GM21576 (cell line): ENCODE data around the gene SCNN1B.
"Not testable (repeated sequence)": the region's sequence is repeated elsewhere in the genome, so short reads cannot be mapped to it uniquely, and the experiment has no call there.

Experiments used
- ATAC-seq: cut with Tn5 transposase; IDR thresholded peaks from one replicate; pipeline ENCODE4 v1.9.1; 2021; ENCODE audit warnings: mild to moderate bottlenecking, moderate library complexity; ENCODE audit not compliant: unreplicated experiment

Gene SCNN1B

DNA sequence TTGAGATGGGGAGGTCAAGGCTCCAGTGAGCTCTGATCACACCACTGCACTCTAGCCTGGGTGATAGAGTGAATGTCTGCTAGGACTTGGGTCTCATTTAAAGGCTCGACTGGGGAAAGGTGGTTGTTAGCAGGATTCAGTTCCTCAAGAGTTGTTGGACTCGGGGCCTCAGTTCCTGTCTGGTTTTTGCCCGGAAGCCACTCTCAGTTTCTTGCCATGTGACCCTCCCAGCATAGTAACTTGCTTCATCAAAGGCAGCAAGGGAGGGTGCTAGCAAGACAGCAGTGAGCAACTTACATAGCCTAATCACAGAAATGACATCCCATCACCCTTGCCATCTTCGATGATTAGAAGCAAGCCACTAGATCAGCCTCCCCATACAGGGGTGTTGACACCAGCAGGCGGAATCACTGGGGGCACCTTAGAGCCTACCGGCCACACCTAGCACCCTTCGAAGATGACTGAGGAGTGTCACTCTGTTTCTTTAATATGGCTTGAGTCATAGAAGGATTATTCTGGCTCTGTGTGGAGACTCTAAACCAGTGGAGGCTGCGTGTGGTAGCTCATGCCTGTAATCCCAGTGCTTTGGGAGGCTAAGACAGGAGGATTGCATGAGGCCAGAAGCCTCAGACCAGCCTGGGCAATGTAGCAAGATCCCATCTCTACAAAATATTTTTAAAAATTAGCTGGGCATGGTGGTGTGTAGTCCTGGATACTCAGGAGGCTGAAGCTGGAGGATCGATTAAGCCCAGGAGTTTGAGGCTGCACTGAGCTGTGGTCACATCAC is 13.2 kb upstream of the SCNN1B start:
- ATAC-seq = no peak

DNA sequence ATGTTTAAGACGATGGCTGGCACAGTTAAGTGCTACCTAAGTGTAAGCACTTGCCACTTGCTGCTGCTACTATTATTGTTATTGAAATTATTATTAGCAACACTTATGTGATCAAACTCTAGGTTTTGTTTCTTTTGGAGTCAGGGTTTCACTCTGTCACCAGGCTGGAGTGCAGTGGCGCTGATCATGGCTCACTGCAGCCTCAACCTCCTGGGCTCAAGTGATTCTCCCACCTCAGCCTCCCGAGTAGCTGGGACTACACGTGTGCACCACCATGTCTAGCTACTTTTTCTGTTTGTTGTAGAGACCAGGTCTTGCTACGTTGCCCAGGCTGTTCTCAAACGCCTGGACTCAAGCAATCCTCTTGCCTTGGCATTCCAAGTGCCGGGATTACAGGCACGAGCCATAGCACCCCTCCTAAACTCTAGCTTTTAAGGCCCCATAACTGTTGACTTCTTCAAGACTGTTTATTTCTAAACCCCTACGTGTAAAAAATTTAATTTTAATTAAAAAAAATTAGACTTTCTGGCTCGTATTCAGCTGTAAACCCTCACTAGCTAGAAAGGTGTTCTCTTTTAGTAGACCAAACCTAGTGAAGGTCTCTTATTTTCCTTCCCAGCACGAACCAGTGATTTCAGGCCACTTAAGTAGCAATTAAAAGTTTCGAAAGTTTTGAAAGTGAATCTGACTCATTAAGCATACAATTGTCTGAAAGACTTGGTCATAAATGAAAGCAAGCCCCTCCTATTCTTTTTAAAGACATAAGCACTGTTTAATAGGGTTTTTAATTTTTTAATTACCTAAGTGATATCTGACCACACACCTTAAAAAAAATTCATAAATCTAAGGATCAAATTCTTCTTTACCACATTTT is 11.7 kb upstream of the SCNN1B start:
- ATAC-seq = no peak

DNA sequence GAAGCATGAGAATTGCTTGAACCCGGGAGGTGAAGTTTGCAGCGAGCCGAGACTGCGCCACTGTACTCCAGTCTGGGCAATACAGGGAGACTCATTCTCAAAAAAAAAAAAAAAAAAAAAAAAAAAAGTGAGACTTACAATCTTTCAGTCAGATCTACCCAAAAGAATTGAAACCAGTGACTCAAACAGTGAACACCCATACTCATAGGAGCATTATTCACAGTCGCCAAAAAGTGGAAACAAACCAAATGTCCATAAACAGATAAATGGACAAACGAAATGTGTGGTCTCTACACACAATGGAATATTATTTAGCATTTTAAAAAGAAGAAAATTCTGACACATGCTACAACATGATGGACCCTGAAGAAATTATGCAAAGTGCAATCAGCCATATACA is 9.1 kb upstream of the SCNN1B start:
- peak; percentile 62 for ATAC-seq

DNA sequence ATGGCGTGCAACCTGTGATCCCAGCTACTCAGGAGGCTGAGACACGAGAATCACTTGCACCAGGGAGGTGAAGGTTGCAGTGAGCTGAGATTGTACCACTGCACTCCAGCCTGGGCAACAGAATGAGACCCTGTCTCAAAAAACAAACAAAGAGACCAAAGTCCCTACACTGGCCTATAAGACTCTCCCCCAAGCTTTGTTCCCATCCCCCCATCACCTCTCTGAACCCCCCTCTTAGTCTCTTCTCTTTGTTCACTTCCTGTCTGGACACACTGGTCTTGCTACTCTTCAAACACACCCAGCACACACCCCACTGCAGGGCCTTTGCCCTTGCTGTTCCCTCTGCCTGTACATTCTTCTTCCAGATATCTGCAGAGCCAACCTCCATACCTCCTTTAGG is 7.8 kb upstream of the SCNN1B start:
- no peak for ATAC-seq

DNA sequence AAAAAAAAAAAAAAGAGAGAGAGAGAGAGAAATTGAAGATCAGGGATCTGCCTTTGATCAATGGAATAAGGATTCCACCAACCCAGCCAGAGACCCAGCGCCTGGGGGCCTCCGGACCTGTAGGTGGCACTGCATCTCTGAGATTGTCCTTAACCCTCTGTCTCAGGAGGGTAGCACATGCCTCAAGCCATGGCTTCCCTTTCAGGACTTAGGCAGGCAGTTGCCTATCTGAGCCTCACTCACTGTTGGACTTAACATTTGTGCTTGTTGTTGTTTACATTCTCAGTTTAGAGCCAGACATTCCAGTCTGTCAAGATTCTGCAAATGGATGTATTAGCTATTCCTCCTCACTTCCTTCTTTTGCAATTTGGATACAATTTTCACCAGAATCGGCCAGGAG is 5.1 kb upstream of the SCNN1B start:
- ATAC-seq = no peak

DNA sequence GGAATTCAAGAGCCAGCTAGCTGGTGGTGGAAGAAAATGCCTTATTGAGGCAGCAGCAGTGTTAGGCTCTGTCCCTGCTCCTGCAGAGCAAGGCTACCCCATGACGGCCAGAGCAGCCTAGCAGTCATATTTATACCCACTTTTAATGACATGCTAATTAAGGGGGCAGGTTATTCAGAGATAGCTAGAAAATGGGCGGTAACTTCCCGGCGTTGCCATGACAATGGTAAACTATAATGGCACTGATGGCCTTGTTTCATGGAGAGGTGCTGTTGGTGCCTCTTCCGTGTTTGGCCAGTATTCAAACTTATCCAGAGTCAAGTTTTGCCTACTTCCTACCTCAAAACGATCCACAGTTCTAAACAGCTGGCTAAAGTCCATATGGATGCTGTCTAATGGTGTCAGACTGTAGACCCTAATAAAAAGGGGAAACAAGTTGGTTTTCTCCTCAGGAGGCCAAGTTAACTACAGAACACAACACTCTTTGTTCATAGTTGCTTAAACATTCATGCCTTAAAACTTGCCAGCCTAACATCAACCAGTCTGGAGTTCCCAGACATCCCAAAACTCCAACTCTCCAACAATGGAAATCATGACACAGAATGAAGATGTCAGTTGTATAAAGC is 3.7 kb upstream of the SCNN1B start:
- no peak for ATAC-seq

DNA sequence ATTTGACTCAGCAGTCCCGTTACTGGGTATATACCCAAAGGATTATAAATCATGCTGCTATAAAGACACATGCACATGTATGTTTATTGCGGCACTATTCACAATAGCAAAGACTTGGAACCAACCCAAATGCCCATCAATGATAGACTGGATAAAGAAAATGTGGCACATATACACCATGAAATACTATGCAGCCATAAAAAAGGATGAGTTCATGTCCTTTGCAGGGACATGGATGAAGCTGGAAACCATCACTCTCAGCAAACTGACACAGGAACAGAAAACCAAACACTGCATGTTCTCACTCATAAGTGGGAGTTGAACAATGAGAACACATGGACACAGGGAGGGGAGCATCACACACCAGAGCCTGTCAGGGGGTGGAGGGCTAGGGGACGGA is 2.3 kb upstream of the SCNN1B start:
- ATAC-seq = not testable (repeated sequence)

DNA sequence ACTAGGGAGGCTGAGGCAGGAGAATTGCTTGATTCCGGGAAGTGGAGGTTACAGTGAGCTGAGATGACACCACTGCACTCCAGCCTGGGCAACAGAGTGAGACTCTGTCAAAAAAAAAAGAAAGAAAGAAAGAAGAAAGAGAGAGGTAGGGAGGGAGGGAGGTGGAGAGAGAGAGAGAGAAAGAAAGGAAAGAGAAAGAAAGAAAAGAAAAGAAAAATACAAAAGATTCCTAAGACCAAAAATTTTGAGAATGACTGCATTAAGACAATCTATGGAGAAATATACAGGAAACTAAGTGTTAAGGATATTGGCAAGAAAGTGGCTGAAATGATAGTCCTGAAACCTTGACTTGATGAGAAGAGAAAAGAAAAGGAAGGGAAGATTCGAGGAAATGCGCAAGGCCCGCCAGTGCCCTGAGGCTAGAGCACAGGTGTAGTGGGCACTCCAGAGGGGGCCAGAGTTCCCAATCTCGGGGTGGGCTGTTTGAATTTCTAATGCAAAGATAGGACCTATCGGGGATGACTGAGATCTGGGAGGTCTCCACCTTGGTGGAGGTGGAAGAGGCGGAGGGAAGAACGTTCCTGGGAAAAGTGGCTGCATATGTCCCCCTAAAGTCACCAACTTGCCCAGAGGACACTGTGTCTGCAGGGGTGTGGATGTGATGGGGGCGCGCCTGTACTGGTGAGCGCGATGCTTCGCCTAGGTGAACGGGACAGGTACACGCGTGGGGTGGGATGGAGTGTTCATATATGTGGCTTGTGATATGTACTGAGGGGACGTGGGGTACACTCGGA is 654 bp upstream of the SCNN1B start:
- ATAC-seq = no peak

DNA sequence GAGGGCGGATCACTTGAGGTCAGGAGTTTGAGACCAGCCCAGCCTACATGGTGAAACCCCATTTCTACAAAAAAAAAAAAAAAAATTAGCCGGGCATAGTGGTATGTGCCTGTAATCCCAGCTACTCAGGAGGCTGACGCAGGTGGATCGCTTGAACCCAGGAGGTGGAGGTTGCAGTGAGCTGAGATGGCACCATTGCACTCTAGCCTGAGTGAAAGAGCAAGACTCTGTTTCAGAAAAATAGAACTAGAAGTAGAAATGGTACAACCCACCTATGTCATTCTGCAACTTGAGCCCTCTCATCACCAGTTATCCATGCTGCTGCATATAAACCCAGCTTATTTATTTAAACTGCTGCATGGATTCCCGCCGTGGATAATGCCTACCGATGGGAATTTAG is 1.6 kb downstream of the SCNN1B start:
- ATAC-seq = no peak

DNA sequence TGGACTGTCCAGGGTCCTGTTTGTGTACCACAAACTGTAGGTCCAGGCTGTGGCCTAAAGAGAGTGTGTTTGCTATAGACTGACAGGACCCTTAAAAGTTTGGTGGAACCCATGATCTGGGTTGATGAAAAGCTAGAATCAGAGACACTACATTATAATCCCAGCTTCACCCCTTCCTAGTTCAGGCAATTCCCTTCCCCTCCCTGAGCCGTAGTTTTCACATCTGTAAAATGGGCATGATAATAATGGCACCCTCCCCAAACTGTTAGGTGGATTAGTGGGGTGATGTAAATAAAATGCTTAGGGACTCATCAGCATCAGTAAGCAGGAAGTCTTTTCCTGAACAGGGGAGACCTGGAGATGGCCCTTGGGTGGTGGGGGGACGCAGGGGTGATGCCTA is 2.5 kb downstream of the SCNN1B start:
- ATAC-seq = no peak

DNA sequence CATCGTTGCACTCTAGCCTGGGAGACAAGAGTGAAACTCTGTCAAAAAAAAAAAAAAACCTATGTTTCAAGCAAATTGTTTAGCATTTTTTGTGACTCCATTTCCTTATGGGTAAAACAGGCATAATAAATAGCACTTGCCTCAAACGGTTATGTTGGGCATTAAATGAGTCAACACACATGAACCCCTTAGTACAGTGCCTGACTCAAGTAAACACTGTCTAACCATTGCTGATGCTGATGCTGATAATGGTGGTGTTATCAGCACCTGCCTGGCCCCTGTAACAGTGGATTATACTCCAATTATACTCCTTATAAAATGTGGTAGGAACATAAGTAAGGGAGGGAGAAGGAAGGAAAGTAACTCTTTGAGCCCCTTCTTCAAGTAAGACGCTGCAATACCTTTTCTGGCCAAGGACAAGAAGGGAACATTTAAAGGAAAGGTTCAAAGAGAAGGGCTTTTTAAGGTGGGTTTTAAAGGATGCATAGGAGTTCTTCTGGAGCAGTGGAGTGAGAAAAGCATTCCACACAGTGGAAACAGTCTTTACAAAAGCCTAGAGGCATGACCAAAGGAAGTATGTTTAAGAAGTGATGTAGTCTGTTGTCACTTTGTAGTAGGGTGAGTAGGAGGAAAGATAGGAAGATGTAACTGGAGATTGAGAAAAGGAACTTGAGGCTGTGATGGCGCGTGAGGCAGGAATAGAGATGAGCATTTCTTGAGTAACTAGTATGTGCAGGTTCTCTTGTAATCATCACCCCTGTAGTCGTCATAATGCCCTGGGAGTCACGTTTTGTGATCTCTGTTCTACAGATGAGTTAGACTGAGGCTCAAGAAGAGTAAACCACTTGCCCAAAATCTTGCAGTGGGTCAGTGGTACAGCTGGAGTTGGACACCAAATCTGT is 4.3 kb downstream of the SCNN1B start:
- ATAC-seq = no peak

DNA sequence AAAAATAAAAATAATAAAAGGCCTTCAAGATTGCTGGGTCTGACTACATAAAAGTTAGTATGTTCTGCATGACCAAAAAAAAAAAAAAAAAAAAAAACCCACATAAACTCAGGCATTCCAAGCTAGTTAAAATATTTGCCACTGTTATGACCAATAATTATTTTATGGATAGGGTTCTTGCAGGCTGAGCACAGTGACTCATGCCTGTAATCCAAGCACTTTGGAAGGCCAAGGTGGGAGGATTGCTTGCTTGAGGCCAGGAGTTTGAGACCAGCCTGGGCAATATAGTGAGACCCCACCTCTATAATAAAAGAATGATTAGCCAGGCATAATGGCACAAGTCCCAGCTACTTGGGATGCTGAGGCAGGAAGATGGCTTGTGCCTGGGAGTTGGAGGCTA is 8.1 kb downstream of the SCNN1B start:
- no peak for ATAC-seq

DNA sequence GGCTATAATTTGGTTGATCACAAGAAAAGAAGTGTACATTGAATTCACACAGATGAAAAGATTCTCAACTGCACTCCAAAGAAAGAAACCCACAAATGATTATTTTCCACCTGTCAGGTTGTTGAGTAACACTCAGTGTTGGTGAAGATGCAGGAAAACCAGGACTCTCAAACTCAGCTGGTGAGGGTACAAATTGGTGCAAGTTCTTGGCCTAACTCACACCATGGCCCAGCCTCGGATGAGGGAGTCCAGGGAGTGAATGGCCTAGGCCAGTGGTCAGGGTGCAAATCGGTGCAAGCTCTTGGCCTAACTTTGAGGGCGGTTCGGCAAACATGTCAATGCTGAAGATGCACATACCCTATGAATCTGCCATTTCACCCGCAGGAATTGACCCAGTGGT is 8.6 kb downstream of the SCNN1B start:
- no peak for ATAC-seq

DNA sequence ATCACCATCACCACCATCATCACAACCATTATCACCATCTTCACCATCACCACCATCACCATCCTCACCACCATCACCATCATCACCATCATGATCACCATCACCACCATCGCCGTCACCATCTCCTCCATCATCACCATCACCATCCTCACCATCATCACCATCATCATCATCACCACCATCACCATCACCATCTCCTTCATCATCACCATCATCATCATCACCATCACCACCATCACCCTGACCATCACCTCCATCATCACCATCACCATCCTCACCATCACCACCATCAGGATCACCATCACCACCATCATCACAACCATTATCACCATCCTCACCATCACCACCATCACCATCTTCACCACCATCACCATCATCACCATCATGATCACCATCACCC is 14.1 kb downstream of the SCNN1B start:
- no peak for ATAC-seq

DNA sequence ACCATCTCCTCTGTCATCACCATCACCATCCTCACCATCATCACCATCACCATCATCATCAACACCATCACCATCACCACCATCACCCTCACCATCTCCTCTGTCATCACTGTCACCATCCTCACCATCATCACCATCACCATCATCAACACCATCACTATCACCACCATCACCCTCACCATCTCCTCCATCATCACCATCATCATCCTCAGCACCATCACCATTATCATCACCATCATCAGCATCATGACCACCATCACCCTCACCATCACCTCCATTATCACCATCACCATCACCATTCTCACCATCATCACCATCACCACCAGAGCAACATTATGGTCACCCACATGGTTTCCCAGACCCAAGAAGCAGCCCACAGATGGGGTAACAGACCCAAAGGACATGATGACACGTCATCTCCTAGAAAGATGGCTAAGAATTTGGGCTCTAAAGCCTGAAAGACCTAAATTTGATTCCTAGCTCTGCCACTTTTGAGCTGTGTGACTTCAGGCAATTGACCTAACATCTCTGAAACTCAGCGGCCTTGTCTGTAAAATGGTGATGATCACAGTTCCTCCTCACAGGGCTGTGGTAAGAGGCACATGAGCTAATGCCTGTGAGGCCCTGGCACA is 14.6 kb downstream of the SCNN1B start:
- ATAC-seq = no peak

DNA sequence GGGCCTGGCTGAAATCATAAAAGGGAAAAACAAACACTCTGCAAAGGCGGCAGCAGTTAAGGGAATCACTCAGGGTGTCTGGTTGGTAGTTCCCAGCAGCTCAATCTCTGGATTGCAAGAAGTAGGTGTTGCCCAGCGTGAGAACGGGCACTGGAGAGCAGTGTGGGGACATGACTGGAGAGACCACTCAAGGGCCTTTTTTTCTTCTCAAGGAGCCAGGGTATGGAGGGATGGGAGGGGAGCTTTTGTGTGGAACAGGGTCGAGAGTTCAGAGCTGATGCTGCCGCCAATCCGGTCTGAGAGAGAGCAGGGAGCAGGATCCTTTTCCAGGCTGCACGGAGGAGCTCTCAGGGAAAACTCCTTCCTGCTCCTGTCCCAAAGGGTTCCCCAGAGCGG is 15.2 kb downstream of the SCNN1B start:
- no peak for ATAC-seq

DNA sequence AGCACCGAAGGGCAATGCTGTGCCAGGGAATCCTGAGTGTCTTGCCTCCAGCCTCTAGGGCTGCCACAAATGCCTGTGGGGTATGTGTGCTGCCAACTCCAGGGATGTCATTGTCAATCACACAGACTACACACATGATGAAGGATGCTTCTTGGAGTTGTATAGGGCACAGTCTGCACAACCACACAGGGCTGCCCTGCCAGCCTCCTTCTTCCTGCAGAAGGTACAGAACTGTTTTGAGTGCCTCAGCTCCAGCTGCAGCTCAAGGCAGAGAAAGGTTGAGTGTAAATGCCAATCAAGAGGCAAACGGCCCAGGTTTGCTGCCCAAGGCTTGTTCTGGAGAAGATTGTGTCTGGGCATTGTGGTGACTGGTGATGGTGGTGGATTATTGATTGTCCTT is 15.6 kb downstream of the SCNN1B start:
- no peak for ATAC-seq

DNA sequence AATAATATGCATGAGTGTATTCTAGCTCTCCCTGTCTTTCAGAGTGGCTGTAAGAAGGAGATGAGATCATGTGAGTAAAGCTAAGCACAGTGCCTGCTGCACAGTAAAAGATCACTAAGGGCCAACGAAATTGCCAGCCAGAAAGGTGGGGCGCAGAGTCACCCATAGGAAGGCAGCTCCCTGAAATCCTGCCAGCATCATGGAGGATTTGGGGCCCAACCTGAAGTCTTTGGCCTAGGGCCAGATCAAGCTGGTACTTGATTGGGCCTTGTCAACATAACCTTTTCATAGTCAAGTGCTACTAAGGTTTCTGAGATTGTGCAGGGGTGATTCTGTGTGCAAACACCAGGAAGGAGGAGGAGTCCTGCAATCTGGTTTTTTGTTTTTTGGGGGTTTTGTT is 16.5 kb downstream of the SCNN1B start:
- ATAC-seq = no peak

DNA sequence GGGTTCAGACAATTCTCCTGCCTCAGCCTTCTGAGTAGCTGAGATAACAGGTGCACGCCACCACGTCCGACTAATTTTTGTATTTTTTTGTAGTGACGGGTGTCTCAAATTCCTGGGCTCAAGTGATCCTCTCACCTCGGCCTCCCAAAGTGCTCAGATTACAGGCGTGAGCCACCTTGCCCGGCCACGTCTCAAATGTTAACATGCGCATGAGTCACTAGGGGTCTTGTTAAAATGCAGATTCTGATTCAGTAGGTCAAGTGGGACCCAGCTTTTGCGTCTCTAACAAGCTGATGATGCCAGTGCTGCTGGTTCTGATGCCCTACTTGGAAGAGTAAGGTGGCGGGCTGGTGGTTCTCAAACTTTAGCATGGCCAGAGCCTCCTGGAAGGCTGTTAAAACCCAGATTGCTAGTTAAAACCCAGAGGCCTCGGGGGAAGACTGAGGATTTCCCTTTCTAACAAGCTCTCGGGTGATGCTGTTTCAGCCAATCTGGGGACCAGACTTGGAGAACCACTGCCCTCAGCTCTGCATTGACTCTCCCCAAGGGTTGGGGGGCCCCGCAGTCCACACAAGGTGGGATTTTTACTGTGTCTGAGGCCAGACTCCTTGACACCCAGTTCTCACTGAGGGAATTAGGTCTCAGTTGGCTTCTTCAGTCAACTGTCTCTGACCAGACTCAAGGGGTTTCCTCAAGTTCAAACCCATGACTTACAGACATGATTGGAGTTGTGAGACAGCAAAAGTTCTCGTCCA is 17.9 kb downstream of the SCNN1B start:
- no peak for ATAC-seq
